ENCODE measurements around the gene CA12.
A peak's percentile ranks its signal among the peaks of the same experiment; 100 is the strongest.

CA12 gene

DNA sequence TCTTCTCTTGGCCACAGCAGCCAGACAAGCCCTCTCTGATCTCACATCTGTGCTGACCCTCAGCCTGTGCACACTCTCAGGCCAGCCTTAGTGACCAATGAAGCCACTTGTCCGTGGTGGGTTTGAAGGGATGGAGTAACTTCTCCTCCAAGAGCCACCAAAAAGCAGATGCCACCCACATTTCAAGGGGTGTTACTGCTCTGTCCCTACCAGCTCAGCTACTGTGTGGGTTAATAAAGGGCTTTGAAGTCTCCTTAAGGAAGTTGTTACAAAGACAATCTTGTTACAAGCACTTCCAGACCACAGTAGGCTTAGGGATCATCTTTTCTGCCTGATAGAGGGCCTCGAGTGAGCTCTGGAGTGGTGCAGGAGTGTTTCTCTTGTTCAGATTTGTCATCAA lies 3.3 kb upstream of the CA12 start:
- TF ChIP-seq, protein P1, sequence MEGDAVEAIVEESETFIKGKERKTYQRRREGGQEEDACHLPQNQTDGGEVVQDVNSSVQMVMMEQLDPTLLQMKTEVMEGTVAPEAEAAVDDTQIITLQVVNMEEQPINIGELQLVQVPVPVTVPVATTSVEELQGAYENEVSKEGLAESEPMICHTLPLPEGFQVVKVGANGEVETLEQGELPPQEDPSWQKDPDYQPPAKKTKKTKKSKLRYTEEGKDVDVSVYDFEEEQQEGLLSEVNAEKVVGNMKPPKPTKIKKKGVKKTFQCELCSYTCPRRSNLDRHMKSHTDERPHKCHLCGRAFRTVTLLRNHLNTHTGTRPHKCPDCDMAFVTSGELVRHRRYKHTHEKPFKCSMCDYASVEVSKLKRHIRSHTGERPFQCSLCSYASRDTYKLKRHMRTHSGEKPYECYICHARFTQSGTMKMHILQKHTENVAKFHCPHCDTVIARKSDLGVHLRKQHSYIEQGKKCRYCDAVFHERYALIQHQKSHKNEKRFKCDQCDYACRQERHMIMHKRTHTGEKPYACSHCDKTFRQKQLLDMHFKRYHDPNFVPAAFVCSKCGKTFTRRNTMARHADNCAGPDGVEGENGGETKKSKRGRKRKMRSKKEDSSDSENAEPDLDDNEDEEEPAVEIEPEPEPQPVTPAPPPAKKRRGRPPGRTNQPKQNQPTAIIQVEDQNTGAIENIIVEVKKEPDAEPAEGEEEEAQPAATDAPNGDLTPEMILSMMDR (IDR thresholded peaks at IDR 0.05; ENCODE audit: low read depth, low read length) = no peak

DNA sequence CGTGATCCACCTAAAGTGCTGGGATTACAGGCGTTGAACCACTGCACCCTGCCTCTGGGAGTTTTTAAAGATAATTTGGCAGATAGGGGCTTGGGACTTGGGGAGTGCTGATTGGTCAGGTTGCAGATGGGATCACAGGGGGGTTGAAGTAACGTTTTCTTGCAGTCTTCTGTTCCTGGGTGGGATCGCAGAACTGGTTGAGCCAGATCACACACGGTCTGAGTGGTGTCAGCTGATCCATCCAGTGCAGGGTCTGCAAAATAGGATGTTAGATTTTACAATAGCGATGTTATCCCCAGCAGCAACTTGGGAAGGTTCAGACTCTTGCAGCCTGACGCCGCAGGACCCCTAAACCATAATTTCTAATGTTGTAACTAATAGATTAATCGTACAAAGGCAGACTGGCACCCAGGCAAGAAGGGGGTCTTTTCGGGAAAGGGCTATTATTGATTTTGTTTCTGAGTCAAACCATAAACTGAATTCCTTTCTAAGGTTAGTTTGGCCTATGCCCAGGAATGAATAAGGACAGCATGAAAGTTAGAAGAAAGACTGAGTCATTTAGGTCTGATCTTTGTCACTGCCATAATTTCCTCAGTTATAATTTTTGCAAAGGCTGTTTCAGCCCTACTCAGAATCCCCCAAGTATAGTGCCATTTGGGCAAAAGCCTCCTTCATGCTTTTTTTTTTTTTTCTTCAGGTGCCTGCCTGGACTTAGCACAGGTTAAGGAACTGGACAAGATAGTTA lies 1.5 kb upstream of the CA12 start:
- H3K4me3 ChIP-seq (ENCODE audit: low read depth, low read length) = no peak overlapping the region
- TF ChIP-seq, protein P1 (IDR thresholded peaks at IDR 0.05; ENCODE audit: low read depth, low read length) = no peak

More for the DNA sequence above, 3.3 kb upstream of the CA12 start:
- no peak overlapping the region for H3K4me3 ChIP-seq (ENCODE audit: low read depth, low read length)

- peak overlapping the region; percentile 60 for H3K4me3 ChIP-seq (ENCODE audit: low read depth, low read length)
- TF ChIP-seq, protein P1 (IDR thresholded peaks at IDR 0.05; ENCODE audit: low read depth, low read length) = no peak
Observed at GRCh38 chr15:63380808-63381282, 801 bp downstream of the CA12 start.

DNA sequence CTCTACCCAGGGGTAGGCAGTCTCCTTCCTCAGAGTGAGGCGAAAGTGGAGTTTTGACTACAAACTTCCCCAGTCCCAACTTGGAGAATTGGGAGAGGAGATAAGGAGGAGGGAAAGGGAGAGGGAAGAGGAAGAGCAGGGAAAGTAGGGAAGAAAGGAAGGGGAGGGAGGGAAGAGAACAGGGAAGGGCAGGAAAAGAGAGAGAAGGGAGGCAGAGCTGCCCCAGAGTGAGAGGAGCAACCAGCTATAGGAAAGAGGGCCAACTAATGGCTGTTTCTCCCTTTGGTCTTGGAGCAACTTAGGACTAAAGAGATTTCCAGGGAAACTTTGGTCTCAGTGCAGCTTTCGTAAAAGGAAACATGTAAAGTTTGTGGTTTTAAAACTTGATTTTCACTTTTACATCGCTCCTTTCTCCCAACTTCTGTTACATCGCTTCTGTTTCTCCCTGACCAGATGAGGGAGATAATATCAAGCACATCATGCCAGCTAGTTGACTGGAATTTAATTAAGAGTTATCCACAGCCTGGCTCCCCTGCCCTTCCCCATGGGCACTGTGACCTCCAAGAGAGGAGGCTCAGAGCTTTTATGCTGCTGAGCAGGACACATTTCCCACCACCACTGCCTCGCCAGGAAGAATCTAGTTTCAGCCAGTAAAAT lies 1.4 kb downstream of the CA12 start:
- TF ChIP-seq, protein P1 (IDR thresholded peaks at IDR 0.05; ENCODE audit: low read depth, low read length) = no peak
- H3K4me3 ChIP-seq (ENCODE audit: low read depth, low read length) = peak overlapping the region; percentile 60; the same call in 1 of the 2 replicates

DNA sequence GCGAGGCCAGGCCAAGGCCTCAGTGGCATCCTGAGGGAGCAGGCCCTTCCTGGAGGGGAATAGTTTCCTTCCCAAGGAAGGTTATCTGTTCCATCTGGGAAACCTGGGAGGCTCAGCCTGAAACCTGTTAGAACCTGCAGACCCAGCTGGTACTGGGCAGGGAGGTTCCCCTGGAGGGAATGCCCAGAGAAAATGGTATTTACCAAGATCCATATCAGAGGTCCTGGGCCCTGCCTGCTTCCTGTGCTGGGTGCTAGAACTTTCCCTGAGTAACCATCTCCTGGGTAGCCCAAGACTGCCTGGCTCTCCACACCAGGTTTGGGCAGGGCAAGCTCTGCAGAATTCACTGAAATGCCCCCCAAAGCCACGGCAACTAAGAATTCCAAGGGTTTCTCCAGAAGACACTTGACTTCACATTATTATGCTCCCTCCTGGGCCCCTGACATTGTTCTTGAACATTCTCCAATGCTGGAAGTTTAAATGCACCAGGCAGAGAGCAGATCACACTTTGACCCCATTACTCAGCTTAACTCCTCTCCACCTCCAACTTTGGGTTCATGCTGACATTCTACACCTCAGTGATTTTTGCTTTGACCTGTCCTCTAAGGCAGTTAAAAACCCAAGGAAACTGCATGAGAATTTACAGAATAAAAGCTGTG lies 2.0 kb downstream of the CA12 start:
- no peak overlapping the region for H3K4me3 ChIP-seq (ENCODE audit: low read depth, low read length)
- TF ChIP-seq, protein P1 (IDR thresholded peaks at IDR 0.05; ENCODE audit: low read depth, low read length) = no peak

DNA sequence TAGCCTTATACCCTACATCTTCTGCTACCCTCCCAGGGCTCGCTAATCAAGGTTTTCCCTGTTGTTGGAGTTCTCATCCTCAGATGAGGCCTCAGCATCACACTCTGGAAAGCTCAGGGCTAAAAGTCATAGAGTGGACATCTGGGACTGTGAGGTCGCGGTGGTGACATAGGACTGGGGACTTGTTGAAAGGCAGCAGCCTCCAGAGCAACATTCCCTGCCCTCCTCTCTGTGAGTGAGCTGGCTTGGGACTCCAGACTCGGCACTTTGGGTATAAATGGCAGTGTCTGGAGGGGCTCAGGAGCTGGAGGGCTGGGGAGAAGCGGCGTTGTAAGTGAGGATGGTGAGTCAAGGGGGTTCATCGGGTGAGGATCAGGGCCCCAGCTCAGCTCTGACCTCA lies 2.7 kb downstream of the CA12 start:
- TF ChIP-seq, protein P1 (IDR thresholded peaks at IDR 0.05; ENCODE audit: low read depth, low read length) = no peak
- H3K4me3 ChIP-seq (ENCODE audit: low read depth, low read length) = no peak overlapping the region

All from WI38 (cell line).